Fibroblast of lung (primary cell): ENCODE measurements around the gene SLC2A3. TPM values are rescaled to one million over a fixed set of nuclear protein-coding genes. Genes with fewer than 3 reads are reported as not detected.
"Not testable (repeated sequence)": the region's sequence is repeated elsewhere in the genome, so short reads cannot be mapped to it uniquely, and the experiment has no call there.

Experiments used
- DNase-seq, 2 donors: peaks; one replicate each; pipeline versions ENCODE4 v3.0.0 to v3.0.0-alpha.2; 2010; ENCODE audit warnings: low read depth in 2 of 2
- H2AFZ ChIP-seq: 2 replicates; pipeline ENCODE4 v1.5.1; 2012; ENCODE audit warnings: low read length, control low read depth, inconsistent platforms
- H3K27ac ChIP-seq: 2 replicates; pipeline ENCODE4 v1.5.1; 2011; ENCODE audit warnings: low read length, control low read depth; ENCODE audit not compliant: insufficient read depth
- H3K27me3 ChIP-seq: 2 replicates; pipeline ENCODE4 v1.5.1; 2011; ENCODE audit warnings: mild to moderate bottlenecking, low read length; ENCODE audit not compliant: control insufficient read depth, insufficient read depth
- H3K36me3 ChIP-seq: 2 replicates; pipeline ENCODE4 v1.5.1; 2011; ENCODE audit warnings: low read length; ENCODE audit not compliant: control insufficient read depth, insufficient read depth
- H3K4me1 ChIP-seq: 2 replicates; pipeline ENCODE4 v1.5.1; 2011; ENCODE audit warnings: low read length; ENCODE audit not compliant: control insufficient read depth, insufficient read depth; ENCODE audit errors: extremely low read depth
- H3K4me2 ChIP-seq: 2 replicates; pipeline ENCODE4 v1.5.1; 2011; ENCODE audit warnings: low read length, control low read depth; ENCODE audit not compliant: insufficient read depth; ENCODE audit errors: extremely low read depth
- H3K4me3 ChIP-seq, 4 experiments: fragments of 200-600 bp in 1 of 4; sonication (generic) in 1 of 4; replicated peaks in 1 of 4; 2 replicates each; pipeline ENCODE4 v1.5.1; 2011 to 2016; ENCODE audit warnings: low read length in 4 of 4, low read depth in 3 of 4, mild to moderate bottlenecking in 3 of 4, control low read depth in 2 of 4, inconsistent platforms in 1 of 4, mixed read lengths in 1 of 4; ENCODE audit not compliant: insufficient read depth in 1 of 4; ENCODE audit errors: control extremely low read depth in 1 of 4
- H3K79me2 ChIP-seq: 2 replicates; pipeline ENCODE4 v1.5.1; 2012; ENCODE audit warnings: mild to moderate bottlenecking, low read length, inconsistent platforms; ENCODE audit not compliant: control insufficient read depth, insufficient read depth
- H3K9ac ChIP-seq: 2 replicates; pipeline ENCODE4 v1.5.1; 2011; ENCODE audit warnings: mild to moderate bottlenecking, low read length, control low read depth; ENCODE audit not compliant: insufficient read depth
- H3K9me3 ChIP-seq: 2 replicates; pipeline ENCODE4 v1.5.1; 2012; ENCODE audit warnings: low read depth, low read length; ENCODE audit not compliant: control insufficient read depth, insufficient read depth
- H4K20me1 ChIP-seq: 2 replicates; pipeline ENCODE4 v1.5.1; 2011; ENCODE audit warnings: low read length; ENCODE audit not compliant: control insufficient read depth, insufficient read depth; ENCODE audit errors: extremely low read depth
- EZH2 ChIP-seq: IDR thresholded peaks from 2 replicates; pipeline ENCODE4 v1.5.1; 2012; ENCODE audit warnings: low read length, control low read depth, mild to moderate bottlenecking; ENCODE audit errors: missing control alignments
- polyA minus RNA-seq: library from RNA; depleted of rRNA, polyadenylated mRNA; stranded (reverse); fragments of >200 nt; gene quantifications from 2 replicates; pipeline ENCODE4 v1.2.3, GENCODE V29; 2011; ENCODE audit warnings: low replicate concordance
- polyA plus RNA-seq, 2 donors: library from polyadenylated mRNA; depleted of rRNA in 1 of 2; stranded (reverse) in 1 of 2; unstranded in 1 of 2; fragments of >200 nt; gene quantifications; 2 replicates each; pipeline ENCODE4 v1.2.1, GENCODE V29; 2011 to 2012; ENCODE audit warnings: missing spikeins in 1 of 2
- total RNA-seq: library from RNA; depleted of rRNA; stranded (reverse); fragments of >200 nt; gene quantifications from 2 replicates; pipeline ENCODE4 v1.2.1, GENCODE V29; 2014
- TF ChIP-seq, protein P1 (sequence below), 2 donors: IDR thresholded peaks in 1 of 2; conservative IDR thresholded peaks in 1 of 2; 1 replicate in 1 of 2; 2 replicates in 1 of 2; pipeline ENCODE4 v1.5.1; 2011 to 2012; ENCODE audit warnings: low read length in 2 of 2, control low read depth in 1 of 2, inconsistent platforms in 1 of 2, low read depth in 1 of 2, mild to moderate bottlenecking in 1 of 2

The SLC2A3 gene
- total RNA-seq = 95.0 and 127 TPM in 2 replicates
- polyA plus RNA-seq = 83.0 and 124 TPM in 2 replicates
- polyA plus RNA-seq (2012) = 65.6 and 124 TPM in 2 replicates
- 109 and 154 TPM in 2 replicates for polyA minus RNA-seq

DNA sequence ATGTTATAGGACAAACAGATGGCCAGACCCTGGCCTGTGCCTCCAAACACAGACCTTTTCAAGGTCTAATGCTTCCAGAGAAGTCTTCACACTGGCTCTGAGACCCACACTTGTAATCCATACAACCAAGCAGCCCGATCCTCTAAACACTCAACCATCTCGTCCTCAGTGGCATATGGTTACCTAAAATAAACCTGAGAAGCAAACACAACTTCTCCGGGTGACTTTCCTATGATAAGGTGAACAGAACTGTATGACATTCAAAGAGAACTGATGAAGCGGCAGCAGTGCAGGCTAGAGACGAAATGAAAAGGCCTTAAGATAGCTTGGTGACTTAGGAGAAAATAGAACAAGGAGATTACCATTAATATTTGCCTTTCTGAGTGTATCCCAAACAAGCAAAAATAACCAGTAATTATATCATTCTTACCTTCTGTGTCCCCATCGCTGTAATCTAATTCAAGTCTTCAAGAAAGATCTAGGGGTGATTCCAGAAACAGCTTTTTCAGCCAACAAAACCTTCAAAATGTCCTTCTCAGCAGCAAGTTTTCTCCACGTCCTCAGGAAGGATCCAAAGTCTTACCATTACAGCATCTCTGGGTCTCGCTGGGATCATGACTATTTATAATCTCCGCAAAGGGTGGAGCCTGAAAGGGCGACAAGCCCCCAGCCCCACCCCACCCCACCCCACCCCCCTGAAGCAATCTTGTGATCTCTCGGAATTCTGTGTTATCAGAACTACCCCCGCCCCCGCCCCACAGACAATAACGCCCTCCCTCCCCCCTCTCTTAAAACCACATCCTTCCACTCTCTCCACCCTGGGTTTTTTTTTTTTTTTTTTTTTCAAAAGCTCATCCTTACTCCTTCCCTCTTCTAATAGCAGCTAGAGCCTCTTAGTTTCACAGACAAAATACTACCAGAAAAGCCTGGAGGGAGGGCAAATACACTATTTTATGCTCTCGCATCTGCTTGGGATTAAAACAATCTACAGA is at the start of gene SLC2A3:
Gene SLC2A3 (minus strand): TSS at position 598 of the 992 bp plus-strand sequence. CDS start 153 bp downstream, at position 445.
- H3K9ac ChIP-seq = peak within 1 kb of the TSS; percentile 69
- H4K20me1 ChIP-seq = no peaks in the 10 kb centered on the region
- no peak within 1 kb of the TSS for H2AFZ ChIP-seq
- peak; percentile 91 to 96 for DNase-seq
- no peak within 1 kb of the TSS for H3K4me2 ChIP-seq
- H3K4me3 ChIP-seq = peak within 1 kb of the TSS; percentile 82 to 85 (median 84)
- H3K79me2 ChIP-seq = peaks cover 46% of the 10 kb centered on the region
- peaks cover 9% of the 10 kb centered on the region for H3K36me3 ChIP-seq
- H3K9me3 ChIP-seq = no peaks in the 10 kb centered on the region
- H3K4me1 ChIP-seq = peaks cover 9% of the 10 kb centered on the region
- H3K27ac ChIP-seq = peak within 1 kb of the TSS; percentile 88
- TF ChIP-seq, protein P1, sequence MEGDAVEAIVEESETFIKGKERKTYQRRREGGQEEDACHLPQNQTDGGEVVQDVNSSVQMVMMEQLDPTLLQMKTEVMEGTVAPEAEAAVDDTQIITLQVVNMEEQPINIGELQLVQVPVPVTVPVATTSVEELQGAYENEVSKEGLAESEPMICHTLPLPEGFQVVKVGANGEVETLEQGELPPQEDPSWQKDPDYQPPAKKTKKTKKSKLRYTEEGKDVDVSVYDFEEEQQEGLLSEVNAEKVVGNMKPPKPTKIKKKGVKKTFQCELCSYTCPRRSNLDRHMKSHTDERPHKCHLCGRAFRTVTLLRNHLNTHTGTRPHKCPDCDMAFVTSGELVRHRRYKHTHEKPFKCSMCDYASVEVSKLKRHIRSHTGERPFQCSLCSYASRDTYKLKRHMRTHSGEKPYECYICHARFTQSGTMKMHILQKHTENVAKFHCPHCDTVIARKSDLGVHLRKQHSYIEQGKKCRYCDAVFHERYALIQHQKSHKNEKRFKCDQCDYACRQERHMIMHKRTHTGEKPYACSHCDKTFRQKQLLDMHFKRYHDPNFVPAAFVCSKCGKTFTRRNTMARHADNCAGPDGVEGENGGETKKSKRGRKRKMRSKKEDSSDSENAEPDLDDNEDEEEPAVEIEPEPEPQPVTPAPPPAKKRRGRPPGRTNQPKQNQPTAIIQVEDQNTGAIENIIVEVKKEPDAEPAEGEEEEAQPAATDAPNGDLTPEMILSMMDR (conservative IDR thresholded peaks at IDR 0.05 in 1 of 2, IDR thresholded peaks at IDR 0.05 in 1 of 2; ENCODE audit: low read depth in 1 of 2, low read length in 2 of 2) = no peak
- TF ChIP-seq EZH2 = no peak
- H3K27me3 ChIP-seq = no peaks in the 10 kb centered on the region

DNA sequence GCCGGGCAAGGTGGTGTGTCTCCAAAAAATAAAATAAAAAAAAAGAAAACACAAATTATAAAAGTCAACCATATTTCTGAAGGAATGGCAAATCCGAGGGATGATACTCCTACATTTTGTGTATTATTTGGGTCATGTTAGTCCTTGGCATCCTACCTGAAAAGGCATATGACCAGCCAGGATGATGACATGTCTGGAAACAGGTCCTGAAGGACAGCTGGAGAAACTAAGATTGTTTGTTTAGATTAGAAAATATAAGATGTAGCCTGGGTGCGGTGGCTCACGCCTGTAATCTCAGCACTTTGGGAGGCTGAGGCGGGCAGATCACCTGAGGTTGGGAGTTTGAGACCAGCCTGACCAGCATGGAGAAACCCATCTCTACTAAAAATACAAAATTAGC is 48.9 kb upstream of the SLC2A3 start:
- no peak overlapping the region for H3K4me3 ChIP-seq
- H3K9ac ChIP-seq = no peak overlapping the region
- H2AFZ ChIP-seq = no peak overlapping the region
- no peak overlapping the region for H3K27ac ChIP-seq
- TF ChIP-seq, protein P1 (conservative IDR thresholded peaks at IDR 0.05 in 1 of 2, IDR thresholded peaks at IDR 0.05 in 1 of 2; ENCODE audit: low read depth in 1 of 2, low read length in 2 of 2) = no peak
- TF ChIP-seq EZH2 = no peak
- H3K27me3 ChIP-seq = no peaks in the 10 kb centered on the region
- H3K79me2 ChIP-seq = no peaks in the 10 kb centered on the region
- no peak for DNase-seq
- no peaks in the 10 kb centered on the region for H3K4me1 ChIP-seq
- H3K36me3 ChIP-seq = no peaks in the 10 kb centered on the region
- H3K9me3 ChIP-seq = no peaks in the 10 kb centered on the region
- H4K20me1 ChIP-seq = no peaks in the 10 kb centered on the region
- H3K4me2 ChIP-seq = no peak overlapping the region

GRCh38 chr12:7983460-7983859 is 47.5 kb upstream of the SLC2A3 start:
- H3K4me3 ChIP-seq, H3K4me1 ChIP-seq, H4K20me1 ChIP-seq, H3K9me3 ChIP-seq, H3K4me2 ChIP-seq, H3K27ac ChIP-seq, DNase-seq, H3K79me2 ChIP-seq, H3K9ac ChIP-seq, H3K36me3 ChIP-seq, H3K27me3 ChIP-seq, H2AFZ ChIP-seq: not testable (repeated sequence)

GRCh38 chr12:7983019-7983418 is 47.0 kb upstream of the SLC2A3 start:
- not testable (repeated sequence) for H3K9me3 ChIP-seq, H3K4me1 ChIP-seq

GRCh38 chr12:7982332-7982735 is 46.3 kb upstream of the SLC2A3 start:
- not testable (repeated sequence) for H4K20me1 ChIP-seq, H3K27me3 ChIP-seq, H3K9ac ChIP-seq, H3K4me1 ChIP-seq, H2AFZ ChIP-seq, H3K79me2 ChIP-seq, H3K4me2 ChIP-seq, H3K9me3 ChIP-seq, H3K27ac ChIP-seq, H3K4me3 ChIP-seq, H3K36me3 ChIP-seq
- DNase-seq = peak in 1 of 2 donors; percentile 32

More at GRCh38 chr12:7983019-7983418, 47.0 kb upstream of the SLC2A3 start:
- H3K36me3 ChIP-seq, H3K79me2 ChIP-seq, H3K9ac ChIP-seq, H3K4me3 ChIP-seq, H3K27me3 ChIP-seq, H4K20me1 ChIP-seq, DNase-seq, H3K27ac ChIP-seq, H3K4me2 ChIP-seq, H2AFZ ChIP-seq: not testable (repeated sequence)
